Ecto neural progenitor cell (in vitro differentiated cells): Measurements from ENCODE around the gene HPCAL1.
"Not testable (repeated sequence)": the region's sequence is repeated elsewhere in the genome, so short reads cannot be mapped to it uniquely, and the experiment has no call there.

Experiments used
- DNase-seq: peaks from one replicate; pipeline ENCODE4 v3.0.0-alpha.2; 2018; ENCODE audit warnings: low spot score

The HPCAL1 gene

DNA sequence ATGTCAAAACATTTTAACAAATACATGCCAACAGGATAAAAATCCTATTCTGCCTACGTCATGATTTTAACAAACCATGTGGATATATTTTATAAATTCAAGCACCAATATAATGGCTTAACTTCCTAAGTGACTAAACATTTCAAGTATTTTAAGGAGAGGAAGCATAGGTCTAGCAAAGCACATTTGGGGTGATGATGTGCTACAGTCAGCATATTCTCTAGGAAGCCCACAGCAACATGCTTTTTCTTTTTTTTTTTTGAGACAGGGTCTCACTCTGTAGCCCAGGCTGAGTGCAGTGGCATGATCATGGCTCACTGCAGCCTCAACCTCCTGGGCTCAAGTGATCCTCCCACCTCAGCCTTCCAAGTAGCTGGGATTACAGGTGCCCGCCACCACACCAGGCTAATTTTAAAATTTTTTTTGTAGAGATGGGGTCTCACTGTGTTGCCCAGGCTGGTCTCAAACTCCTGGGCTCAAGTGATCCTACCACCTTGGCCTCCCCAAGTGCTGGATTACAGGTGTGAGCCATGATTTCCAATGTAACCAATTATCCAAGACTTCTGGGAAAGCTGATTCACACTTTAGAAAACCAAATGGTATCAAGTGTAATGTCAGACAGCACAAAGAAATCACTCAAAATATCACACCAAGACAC is 139.9 kb downstream of the HPCAL1 start:
- DNase-seq = not testable (repeated sequence)

DNA sequence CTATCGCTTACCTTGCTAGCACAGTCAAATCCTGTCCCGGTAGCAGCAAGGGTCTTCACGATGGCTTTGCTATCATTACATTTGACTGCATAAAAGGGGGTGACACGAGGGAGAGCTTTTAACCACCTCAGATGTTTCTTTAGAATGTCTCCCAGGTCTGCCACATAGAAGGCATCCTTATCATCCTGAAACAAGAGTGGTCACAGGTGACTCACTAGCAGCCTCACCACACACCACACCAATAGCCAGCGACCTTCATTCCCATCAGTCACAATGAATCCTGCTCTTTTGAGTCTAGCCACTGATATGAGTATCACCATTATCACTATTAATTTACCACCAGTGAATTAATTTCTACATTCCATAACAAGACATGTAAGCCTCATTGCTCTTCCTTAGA is 141.8 kb downstream of the HPCAL1 start:
- no peak for DNase-seq

DNA sequence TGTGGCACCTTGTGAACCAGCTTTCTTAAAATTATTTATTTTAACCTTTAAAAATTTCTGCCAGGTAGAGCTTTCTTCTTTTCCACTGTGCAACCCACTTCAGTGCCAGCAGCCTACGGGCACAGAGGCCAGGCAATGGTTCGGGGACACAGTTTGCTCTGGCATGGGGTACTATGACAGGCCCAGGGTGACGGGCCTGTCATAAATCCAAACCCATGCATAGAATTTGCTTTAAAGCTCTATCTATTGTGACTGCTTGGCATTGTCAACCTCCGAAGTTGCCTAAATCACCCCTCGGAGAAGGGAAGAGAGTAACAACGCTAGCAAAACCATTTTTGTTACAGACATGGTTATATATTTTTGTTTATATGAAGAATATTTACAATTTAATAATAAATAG is 143.9 kb downstream of the HPCAL1 start:
- DNase-seq = no peak

DNA sequence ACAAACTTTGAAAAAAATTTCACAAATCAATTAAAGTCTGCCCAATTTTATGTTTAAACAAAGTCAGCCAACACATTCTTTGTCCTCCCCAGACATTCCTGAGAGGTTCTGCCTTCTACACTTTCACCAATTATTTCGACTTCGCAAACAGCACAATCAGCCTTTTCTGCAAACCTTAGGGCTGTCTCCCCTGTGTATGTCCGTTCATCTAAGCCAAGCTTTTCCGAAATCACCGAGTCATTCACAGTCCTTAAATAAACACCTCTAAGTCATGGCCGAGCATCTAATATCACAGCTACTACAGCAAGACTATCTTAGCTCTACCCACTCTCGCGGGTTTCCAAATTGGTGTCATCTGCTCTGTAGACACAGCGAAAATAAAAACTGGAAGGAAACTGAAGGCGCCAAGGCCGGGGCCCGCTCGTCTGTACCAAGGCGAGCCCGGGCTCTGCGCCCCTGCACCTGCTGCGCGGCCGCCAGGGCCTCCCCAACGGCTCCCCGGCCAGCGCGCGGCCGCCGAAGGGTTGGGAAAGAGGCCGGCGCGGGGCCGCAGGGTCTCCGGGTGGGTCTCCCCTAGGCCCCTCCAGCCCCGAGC is 144.7 kb downstream of the HPCAL1 start:
- DNase-seq = no peak

DNA sequence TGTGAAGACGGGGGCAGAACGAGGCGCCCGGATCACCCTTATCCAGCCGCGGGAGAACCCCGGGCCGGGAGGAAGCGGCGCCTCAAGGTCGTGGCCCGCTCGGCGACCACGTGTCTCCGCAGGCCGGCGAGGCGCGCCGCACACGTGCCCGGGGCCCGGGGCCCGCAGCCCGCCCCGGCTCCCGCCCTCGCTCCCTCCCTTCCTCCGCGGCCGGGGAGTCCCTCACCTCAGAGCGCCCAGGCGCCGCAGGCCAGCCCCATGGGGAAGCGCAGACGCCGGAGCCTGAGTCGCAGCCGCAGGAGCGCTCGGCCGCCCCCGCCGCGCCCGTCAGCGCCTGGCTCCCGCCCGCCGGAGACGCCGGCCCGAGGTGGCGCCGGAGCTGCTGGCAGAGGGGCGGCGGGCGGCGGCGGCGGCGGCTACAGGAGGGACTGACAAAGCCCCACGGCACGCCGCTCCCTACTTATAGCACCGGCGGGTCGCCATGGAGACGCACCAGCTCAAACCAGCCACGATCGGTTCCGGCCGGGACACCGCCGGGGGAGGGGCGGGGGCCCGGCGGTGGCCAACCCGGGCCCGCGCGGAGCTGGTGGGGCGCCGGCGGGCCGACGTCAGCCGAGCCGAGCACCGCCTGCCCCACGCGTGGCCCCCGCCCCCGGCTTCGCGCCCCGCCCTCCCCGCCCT is 145.3 kb downstream of the HPCAL1 start, which contains the start of gene ODC1:
Gene ODC1 (minus strand): TSS at position 433 of the 681 bp plus-strand sequence. CDS start 3,295 bp downstream, outside the sequence.
- peak; percentile 99 for DNase-seq

DNA sequence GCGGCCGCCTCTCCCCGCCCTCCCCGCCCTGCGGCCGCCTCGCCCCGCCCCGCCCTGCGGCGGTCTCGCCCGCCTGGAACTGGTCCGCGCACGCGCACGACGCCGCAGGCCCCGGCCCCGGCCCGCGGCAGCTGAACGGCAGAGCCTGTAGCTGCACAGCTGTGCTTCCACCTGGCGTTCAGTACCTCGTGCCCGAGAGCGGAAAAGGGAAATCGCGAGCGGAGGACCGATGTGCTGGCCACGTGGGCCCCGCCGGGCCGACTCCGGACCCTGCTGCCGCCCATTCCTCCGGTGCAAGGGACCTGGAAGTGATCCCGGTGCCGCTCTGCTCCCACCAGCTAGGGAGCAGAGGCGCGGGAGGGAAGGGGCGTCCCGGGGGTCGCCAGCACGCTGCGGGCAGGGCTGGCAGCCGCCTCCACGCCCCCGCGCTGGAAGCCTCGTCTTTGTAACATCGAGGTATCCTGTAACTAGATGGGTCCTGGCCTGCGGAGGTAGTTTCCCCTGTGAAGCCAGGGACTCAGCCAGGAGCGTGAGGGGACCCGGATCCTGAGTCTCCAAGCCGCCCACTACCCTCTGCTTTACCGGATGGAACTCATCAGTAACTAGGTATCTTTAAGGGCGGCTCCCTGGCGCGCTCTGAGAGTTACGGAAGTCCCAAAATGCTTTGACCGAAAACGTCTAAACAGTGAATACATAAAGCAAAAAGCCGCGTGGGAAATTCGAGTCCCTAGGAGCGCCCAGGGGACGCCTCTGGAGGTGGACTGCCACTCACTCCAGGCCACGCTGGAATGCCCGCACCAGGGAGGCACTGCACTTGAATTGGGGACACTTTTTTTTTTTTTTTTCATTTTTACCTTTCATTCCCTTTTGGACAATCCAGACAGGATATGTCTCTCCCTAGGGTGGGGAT is 146.1 kb downstream of the HPCAL1 start:
- DNase-seq = peak; percentile 95

DNA sequence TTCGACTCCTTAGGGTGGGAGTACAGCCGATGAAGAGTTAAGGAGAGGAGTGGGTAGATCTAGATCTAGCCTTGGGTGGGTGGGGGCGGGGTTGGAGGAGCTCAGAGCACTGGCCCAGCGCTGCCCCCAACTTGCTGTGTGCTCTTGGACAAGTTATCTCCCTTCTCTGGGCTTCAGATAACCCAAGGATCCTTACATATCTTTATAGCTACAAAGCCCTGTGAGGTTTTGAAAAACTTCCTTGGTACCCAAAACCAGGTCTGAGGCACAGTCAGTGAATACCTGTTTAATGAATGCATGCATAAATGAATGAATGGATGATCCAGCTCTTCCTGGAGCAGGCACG is 146.8 kb downstream of the HPCAL1 start:
- DNase-seq = no peak

DNA sequence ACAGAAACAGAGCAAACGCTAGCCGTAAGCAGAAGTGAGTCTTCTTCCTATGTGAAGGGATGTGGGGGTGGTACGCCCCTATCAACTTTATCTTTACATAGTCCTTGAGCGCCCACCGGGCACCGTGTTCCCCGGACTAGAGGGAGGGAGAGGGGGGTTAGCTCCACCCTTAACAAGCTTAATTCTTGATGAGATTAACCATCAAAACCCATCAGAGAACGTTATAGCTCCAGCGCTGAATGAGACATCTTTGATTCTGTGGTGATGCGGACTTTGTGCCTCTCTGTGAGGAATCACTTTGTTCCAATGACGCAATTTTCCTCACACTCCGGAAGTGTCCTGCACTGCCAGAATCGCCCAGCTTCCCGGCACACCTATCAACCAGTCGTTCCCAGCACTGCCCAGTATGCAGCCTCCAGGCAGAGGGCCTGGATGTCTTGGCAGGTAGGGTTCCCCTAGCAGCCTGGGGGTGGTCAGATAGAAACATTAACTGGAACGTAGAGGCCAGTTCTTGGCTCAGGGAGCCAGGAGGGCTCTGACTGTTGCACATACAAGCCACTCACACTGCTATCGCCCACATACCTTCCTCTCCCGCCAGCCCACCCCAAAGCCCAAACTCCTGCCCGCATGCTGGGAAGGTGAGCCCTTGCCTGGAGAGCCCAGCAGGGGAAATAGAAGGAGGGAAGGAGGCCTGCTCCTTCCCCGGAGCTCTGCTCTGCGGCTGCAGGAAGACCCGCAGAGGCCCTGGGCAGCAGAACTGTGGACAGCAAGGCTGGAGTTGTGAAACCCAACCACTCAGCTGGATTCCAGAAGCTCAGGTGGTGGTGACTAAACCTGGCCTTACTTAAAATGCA is 147.4 kb downstream of the HPCAL1 start:
- no peak for DNase-seq

DNA sequence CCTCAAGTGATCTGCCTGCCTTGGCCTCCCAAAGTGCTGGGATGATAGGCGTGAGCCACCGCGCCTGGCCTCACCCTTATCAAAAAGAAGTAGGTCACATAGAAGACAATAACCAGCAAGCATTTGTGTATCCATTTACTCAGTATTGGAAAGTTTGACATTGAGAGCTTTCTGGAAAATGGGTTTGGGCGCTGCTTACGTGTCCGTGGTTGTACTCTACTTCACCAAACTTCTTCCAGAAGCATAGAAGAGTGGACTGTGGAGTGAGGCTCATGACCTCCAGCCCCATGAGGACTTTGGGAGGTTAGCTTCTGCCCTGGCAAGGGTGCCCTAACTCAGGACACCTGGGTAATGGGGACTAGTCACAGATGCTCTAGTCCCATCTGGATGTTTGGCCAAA is 149.1 kb downstream of the HPCAL1 start:
- DNase-seq = no peak

DNA sequence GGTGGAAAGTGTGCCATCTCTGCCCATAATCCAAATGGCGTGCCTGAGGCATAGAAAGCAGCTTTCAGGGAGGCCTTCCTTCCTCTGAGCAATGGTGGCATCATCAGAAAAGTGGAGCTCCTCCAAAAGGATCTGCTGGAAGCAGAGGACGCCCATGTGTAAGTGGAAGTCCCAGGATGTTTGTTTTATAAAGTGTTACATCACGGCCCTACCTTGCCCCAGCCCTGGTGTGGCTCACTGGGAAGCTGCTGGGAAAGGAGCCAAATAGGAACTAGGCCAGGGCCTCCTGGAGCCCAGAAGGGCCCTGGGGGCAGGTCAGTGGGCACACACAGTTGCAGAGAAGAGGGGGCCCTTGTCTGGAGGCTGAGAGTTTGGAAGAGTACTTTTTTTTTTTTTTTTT is 149.6 kb downstream of the HPCAL1 start:
- no peak for DNase-seq

DNA sequence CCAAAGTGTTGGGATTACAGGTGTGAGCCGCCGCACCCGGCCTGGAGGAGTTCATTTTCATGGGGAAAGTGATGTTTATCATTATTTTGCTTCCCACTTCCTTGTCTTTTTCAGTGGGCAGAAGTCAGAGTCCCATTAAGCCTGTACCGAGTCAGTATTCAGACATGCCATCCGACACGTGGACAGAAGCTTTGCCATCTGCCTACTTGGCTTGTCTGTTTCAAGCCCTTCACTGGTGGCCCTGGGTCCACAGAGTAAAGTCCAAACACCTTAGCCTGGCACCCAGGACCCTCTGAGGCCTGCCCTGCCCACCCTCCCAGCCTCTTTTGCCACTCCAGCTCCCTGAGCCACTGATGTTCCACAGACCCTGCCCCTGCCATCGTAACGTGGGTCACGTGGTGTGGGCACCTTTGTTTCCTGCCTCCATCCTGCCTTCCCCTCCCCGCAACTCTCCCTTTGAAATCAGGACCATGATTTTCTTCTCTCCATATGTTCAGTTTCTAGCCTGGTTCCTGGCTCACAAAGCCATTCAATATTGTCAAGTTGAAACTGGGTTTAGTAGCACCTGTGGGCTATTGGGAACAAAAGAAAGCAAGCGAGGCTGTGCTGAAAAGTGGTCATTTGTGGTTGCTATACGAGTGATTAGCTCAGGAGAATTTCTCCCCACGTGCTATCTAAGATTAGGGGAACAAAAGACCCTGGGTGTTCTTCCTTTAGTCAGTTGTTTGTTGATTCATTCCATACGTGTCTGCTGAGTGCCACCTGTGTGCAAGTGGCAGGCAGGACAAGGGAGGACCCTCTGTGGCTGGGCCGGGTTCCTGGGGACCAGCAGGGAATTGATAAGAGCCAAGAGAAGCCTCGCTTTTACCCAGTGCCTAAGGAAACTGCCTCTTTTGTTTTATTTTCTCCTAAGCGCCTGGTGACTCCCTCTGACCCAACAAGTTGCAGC is 150.5 kb downstream of the HPCAL1 start:
- DNase-seq = no peak

DNA sequence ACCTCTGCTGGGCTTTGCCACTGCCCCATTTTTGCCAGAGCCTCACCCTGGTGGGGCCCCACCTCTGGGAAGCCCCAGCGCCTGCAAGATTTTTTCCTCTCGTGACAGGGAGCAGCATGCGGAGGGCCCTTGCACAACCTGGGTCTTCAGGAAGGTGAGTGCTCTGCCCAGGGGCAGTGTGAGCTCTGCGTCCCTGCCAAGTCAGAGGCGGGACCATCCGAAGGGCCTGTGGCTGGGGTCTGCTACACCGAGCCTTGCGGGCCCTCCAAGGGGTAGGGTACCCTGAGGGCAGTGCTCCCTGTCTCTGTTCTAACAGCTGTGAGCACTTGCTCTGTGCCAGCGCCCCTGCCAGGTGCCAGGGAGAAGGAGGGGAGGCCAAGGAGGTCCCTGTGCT is 151.2 kb downstream of the HPCAL1 start:
- DNase-seq = no peak

DNA sequence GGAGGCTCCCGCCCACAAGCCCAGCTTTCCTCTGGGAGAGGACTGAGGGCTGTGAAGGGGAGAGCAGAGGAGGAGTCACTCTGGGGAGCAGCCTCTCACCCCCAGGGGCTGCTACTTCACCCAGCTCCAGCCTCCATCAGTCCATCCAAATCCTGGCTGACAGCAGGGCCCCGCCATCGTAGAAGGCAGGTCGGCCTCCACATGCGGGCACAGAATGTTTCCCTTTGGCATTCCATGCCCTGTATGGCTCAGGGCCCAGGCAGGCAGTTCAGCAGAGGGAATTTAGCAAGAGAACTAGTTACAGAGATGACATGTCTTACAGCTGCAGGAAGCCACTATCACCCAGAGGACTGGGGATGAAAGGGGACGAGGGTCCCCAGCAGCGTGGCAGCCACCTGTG is 151.8 kb downstream of the HPCAL1 start:
- DNase-seq = no peak

DNA sequence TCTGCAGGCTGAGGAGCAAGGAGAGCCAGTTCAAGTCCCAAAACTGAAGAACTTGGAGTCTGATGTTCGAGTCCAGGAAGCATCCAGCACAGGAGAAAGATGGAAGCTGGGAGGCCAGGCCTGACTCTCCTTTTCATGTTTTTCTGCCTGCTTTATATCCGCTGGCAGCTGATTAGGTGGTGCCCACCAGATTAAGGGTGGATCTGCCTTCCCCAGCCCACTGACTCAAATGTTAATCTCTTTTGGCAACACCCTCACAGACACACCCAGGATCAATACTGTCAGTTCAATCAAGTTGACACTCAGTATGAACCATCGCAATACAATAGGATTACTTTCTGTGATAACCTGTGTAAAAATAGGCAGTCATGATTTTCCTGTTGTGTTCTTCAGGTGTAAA is 154.5 kb downstream of the HPCAL1 start:
- not testable (repeated sequence) for DNase-seq

DNA sequence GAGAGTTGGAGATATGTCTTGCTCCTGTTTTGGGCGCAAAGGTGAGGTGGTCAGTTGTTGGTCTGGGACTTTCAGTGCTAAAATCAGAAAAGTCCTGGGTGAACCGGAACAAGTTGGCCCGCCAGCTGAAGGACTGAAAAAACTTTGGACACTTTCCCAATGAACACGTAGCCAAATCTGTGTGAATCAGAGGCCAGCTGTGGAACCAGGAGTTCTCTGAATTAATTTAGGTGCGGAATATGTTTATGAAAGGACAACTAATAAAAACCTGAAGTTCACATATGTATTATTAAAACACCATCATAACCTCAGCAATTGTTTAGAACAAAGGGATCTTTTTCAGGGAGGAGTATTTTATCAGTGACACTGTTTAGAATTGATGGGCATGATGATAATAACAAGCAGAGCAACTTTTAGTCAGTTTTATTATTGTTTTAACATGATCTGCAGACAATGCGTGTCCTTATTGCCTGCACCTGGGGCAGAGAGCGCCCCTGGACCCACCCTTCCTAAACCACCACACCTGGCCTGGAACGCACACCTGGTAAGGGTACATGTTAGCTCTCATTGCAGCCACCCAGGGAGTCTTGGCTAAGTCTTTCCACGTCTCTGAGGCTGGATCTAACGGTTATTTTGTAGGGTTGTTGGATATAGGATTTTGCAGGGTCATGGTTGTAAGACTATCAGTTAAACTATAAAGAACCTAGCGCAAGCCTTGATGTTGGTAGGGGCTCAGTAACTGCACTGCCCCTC is 155.3 kb downstream of the HPCAL1 start:
- DNase-seq = no peak

DNA sequence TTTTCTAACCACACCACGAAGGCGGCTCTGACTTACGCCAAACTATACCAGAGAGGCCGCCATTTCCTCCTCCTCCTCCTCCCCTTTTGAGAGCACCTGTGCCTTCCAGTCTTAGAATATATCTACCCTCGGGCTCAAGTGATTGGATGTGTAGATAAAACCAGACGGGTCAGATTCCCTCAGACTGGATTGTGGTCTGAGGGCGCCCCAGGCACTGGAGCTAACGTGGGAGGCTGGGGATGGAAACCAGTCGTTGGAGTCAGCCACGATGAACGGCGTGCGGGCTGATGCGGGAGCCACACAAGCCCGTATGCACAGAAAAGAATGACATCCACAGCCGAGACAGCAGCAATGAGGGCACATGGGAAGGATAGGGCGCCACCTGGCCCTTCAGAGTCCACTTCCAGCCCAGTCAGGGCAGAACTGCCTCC is 157.7 kb downstream of the HPCAL1 start:
- no peak for DNase-seq

DNA sequence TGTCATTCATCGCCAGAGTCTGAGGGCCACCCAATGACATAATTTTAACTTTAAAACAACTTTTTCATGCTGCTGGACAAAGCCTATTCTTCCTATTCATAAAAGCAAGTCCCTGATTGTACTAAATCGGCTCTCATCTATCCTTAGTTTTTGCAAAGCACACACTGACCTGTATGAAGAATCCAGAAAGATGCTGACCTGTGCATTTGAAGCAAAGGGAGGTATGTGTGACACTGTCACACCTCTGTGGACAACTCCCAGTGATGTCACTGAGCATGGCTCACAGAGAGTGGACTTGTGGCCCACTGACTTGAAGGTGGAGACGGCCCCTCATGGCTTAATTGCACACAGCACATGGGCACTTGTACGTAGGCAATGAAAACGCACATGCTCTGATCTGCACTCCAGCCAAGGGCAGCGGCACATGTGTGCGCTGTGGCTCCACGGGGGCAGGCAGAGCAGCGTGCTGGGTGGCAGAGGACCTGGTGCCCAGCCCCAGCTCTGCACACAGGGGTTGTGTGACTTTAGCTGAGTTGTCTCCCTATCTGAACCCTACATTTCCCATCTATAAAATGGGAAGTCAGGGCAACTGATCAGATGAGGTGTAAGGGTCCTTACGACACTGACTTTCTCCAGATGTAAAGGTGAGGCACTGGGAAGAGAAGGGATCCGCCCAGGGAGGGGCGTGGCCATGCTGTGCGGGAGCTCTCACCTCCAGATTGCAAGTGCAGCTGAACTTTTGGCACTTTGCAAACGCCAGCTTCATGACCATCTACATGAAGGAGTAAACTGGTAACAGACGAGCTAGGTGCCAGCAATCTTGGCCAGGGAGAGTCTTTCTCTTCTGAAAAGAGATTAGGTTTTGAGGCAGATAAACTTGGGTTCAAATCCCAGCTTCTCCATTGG is 159.7 kb downstream of the HPCAL1 start:
- DNase-seq = no peak

DNA sequence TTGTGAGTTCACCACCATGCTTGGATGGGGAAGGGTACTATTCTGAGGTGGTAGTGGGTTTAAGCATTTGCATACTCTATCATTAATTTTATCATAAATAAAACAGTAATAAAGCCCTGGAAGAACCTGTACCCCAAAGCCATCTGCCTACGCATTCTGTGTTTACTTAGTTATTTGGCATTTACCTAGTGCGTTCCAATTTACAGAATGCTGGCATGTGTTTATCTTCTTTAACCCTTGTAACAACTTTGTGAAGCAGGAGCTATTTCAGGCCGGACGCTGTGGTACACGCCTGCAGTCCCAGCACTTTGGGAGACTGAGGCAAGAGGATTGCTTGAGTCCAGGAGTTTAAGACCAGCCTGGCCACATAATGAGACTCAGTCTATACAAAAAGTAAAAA is 163.2 kb downstream of the HPCAL1 start:
- no peak for DNase-seq

DNA sequence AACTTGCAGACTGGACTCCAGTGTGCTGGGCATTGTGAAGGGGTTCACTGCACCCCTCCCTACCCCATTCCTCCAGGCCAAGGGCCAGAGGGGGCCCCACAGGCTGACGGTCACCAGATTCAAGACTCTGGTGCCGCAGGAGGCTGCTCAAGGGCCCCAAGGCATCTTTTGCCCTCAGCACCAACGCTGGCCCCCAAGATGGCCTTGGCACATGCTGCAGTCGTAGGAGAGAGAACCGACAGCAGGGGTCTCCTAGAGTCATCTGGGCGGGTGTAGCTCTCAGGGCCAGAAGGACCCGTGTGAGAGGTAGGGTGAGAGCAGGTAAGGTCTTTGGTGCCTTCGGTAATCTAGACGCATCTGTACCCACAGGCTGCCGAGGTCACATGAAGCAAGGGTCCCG is 164.1 kb downstream of the HPCAL1 start:
- no peak for DNase-seq
